ENCODE measurements around the gene SRI.

SRI gene

GRCh38 chr7:88224601-88225275 is 4.9 kb upstream of the SRI start:
- DNase-seq: no peak

- no peak for DNase-seq
These were observed 3.4 kb upstream of the SRI start for GRCh38 chr7:88223265-88223664.

- peak; percentile 19 for DNase-seq
These were observed 817 bp downstream of the SRI start for GRCh38 chr7:88218836-88219605.

DNA sequence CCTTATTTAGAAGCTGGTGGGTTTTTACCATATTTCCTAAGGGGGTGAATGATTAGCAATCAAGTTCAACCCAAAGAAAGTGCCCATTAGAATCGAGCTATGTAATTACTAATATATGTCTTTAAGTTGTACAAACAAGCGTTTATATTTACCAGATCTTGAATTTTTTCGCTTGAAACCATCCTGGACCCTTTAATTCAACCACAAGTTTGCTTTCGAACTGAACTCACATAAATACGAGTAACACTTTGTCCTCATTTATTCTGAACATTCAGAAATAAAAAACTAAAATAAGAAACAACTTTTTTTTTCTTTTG is 1.5 kb downstream of the SRI start:
- DNase-seq: no peak

- no peak for DNase-seq
These were observed 2.0 kb downstream of the SRI start for GRCh38 chr7:88217675-88218428.

DNA sequence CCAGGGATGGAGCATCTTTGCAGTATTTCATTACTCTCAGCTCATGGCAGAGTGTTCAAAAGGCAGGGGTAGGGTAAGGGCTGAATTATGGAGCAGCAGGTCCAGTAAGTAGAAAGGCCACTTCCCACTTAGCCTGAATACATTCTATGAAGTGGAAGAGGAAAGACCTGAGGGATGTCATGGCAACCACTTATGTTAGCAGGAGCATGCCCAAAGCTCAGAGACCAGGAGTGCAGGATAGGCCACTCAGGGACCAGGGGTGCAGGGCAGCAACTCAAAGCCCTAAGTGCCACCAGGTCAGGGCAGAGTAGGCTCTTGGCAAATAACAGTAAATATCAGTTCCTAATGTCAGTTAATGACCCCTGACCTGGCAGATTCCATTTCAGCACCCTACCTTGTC is 3.6 kb downstream of the SRI start:
- DNase-seq: no peak

DNA sequence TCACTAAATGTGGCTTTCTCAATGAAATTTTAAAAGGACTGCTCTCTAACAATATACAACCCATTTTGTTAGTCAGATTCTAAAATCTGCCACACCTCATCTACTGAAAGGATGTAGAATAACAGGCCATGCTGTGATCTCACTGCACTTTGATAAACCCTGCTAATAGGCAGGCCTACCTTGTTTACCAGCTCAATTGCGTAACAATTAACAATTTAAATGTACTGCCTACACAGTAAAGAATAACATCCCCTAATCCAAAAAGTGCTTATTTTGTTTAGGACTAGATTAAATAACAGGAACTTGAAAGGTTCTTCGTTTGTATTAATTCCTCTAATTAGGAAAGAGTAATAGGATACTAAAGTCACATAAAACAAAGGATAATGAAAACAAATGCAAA is 4.5 kb downstream of the SRI start:
- no peak for DNase-seq

GRCh38 chr7:88214456-88214855 is 5.4 kb downstream of the SRI start:
- DNase-seq: no peak

GRCh38 chr7:88212918-88213317 is 6.9 kb downstream of the SRI start:
- DNase-seq: no peak

GRCh38 chr7:88208521-88208920 is 11.3 kb downstream of the SRI start:
- no peak for DNase-seq

GRCh38 chr7:88206254-88206653 is 13.6 kb downstream of the SRI start:
- DNase-seq: no peak

- DNase-seq: no peak
These were observed 14.7 kb downstream of the SRI start for GRCh38 chr7:88205179-88205578.

DNA sequence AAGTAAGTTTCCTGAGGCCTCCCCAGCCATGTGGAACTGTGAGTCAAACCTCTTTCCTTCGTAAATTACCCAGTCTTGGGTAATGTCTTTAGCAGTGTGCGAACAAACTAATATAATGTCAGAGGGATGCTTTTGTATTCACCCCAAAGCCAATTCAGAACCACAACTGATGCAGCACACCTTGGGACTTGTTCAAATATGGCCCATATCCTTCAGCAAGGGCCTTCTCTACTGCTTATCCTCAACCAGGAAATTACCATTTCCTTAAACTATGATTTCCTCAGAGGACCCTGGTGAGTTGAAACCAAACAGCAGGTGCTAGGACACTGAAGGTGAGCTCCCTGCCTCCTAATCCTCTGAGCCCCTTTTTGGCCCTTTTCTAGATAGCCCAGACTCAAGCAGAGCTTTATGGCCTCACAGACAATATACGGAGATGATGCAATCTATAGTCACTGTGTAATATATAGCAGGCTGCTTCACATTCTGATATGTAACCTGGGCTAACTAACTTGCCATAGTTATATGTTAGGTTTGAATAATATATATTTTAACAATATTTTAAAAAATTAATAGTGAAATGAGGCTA is 15.2 kb downstream of the SRI start:
- DNase-seq: no peak

DNA sequence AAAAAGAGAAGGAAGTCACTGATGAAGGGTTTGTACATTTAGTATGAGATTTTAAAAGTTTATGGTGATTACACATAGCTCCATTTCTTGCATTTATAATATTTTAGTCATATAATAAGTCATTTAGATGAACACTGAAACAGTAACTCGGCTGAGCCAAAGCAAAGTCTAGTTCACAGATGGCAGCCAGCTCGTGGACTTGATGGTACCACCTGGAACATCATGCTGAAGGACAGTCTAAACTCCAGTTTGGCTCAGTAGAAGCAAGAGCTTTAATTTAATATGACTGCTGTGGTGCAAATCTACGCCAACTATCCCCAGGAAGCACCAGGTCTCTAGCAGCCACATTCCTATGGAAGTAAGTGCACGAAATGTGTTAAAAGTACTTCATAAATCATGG is 16.4 kb downstream of the SRI start:
- no peak for DNase-seq

DNA sequence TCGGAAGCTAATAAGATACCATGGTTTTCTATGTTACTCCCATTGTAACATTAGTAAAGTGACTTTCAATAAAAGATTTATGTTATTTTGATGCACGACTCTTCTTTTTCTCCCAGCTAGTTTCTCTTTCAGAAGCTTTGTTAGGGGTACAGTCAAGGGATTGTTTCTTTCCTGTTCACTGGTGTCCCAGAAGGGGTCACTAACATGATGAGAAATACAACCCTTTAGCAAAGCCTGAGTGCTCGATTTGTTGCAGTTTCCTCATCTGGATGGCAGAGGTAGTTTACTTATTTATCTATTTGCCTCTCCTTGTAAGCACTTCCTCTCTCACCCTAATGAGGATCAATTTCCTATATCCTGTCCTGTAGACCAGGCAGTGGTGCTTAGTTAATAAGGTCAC is 17.0 kb downstream of the SRI start:
- DNase-seq: no peak

DNA sequence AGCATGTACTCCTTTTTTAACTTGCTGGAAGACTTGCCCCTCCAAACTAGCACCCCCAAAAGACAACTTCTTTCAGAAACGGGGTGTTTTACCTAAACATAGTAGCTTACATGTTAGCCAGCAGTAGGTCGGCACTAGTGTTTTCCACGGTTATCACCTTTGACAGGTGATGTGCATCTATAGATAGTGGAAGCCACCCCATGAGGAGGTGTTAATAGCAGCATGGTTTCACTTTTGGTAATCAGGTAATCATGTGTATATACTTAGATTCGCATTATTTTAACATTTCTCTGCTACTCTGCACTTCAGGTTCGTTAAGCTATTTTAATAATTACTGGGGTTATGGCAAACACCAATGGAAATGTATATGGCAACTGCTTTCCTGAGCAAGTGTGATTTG is 17.6 kb downstream of the SRI start:
- DNase-seq: no peak

- no peak for DNase-seq
These were observed 18.5 kb downstream of the SRI start for GRCh38 chr7:88201305-88201704.

GRCh38 chr7:88200789-88201188 is 19.0 kb downstream of the SRI start:
- no peak for DNase-seq

DNA sequence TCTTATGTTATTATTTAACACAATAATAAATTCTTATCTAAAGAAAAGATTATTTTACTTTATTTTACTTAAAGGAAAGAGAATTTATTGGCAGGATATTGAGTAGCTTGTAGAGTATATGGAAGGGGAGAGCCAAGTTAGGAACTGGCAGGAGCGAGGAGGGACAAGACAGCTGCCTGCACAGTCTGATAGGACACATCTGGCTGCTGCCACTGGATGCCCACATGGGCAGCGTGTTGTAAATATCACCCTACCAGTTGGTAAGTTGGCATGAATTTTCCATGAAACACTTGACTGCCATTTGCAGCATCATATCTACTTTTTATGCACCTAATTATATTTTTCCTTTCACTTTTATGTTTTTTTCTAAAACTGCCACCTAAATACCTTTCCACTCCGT is 19.6 kb downstream of the SRI start:
- DNase-seq: no peak

GRCh38 chr7:88191911-88192310 is 27.9 kb downstream of the SRI start:
- DNase-seq: no peak

DNA sequence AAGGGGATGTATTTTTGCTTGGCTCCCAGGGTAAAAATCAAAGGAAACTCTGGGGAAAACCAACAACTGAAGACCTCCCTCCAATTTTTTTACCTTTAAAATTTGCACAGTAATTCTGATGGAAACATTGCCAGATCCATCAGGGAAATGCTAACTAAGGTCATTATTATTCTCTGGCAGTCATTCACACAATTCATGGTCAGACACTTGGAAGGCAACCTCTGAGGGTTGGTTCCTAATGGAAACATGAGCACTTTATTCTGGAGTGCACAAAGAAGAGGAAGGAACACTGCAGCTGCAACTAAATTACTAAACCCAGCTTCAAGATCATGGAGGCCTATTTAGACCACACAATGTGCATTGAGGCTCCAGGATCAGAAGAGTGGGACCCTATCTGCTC is 34.2 kb downstream of the SRI start:
- DNase-seq: no peak

GRCh38 chr7:88184848-88185304 is 35.0 kb downstream of the SRI start:
- DNase-seq: no peak

DNA sequence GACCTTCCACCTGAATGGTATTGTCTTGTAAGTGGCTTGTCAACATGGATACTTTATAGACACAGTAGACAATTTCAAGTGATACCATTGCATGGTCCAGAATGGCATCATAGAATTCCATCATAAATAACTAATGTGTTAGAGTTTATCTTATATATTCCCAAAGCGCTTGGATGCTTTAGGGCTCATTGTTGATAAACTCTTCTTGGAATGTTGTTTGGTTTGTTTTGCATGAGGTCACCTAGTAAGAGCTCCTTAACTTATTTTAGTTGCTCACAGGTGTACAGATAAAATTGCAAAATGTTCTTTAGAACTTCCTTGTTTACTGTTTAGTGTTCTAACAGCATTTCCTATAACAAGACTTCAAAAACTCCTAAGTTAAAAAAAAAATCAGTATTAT is 36.8 kb downstream of the SRI start:
- no peak for DNase-seq

- DNase-seq: no peak
These were observed 43.6 kb downstream of the SRI start for GRCh38 chr7:88176190-88176589.
